Parathyroid adenoma (tissue), 2 donors: ENCODE data around the gene CAPN5.

Source experiments
- H2AFZ ChIP-seq: fragments of 300-600 bp; sonication (generic); one replicate; pipeline ENCODE4 v1.7.0; 2017; ENCODE audit warnings: antibody characterized with exemption, mild to moderate bottlenecking
- H3K27ac ChIP-seq: fragments of 300-600 bp; sonication (generic); one replicate; pipeline ENCODE4 v1.7.0; 2017
- H3K27me3 ChIP-seq: fragments of 300-600 bp; sonication (generic); one replicate; pipeline ENCODE4 v1.7.0; 2017; ENCODE audit warnings: low read length; ENCODE audit not compliant: control insufficient read depth, insufficient read depth
- H3K36me3 ChIP-seq: fragments of 300-600 bp; sonication (generic); one replicate; pipeline ENCODE4 v1.7.0; 2017; ENCODE audit warnings: low read length; ENCODE audit not compliant: control insufficient read depth, insufficient read depth
- H3K4me1 ChIP-seq: fragments of 300-600 bp; sonication (generic); one replicate; pipeline ENCODE4 v1.7.0; 2017; ENCODE audit warnings: control low read depth
- H3K4me2 ChIP-seq: fragments of 300-600 bp; sonication (generic); one replicate; pipeline ENCODE4 v1.7.0; 2017; ENCODE audit warnings: low read length
- H3K4me3 ChIP-seq: fragments of 300-600 bp; sonication (generic); one replicate; pipeline ENCODE4 v1.7.0; 2017; ENCODE audit warnings: low read depth, low read length
- H3K79me2 ChIP-seq: fragments of 300-600 bp; sonication (generic); one replicate; pipeline ENCODE4 v1.7.0; 2017; ENCODE audit warnings: control low read depth
- H3K9ac ChIP-seq: fragments of 300-600 bp; sonication (generic); one replicate; pipeline ENCODE4 v1.7.0; 2017; ENCODE audit warnings: mild to moderate bottlenecking
- H3K9me3 ChIP-seq: fragments of 300-600 bp; sonication (generic); one replicate; pipeline ENCODE4 v1.7.0; 2017; ENCODE audit warnings: low read length; ENCODE audit not compliant: control insufficient read depth
- TF ChIP-seq, protein P1 (sequence below): fragments of 300-600 bp; sonication (generic); IDR thresholded peaks from one replicate; pipeline ENCODE4 v1.7.0; 2017; ENCODE audit warnings: antibody characterized with exemption, mild to moderate bottlenecking
- donor health status: primary hyperparathyroidism.

Gene CAPN5

DNA sequence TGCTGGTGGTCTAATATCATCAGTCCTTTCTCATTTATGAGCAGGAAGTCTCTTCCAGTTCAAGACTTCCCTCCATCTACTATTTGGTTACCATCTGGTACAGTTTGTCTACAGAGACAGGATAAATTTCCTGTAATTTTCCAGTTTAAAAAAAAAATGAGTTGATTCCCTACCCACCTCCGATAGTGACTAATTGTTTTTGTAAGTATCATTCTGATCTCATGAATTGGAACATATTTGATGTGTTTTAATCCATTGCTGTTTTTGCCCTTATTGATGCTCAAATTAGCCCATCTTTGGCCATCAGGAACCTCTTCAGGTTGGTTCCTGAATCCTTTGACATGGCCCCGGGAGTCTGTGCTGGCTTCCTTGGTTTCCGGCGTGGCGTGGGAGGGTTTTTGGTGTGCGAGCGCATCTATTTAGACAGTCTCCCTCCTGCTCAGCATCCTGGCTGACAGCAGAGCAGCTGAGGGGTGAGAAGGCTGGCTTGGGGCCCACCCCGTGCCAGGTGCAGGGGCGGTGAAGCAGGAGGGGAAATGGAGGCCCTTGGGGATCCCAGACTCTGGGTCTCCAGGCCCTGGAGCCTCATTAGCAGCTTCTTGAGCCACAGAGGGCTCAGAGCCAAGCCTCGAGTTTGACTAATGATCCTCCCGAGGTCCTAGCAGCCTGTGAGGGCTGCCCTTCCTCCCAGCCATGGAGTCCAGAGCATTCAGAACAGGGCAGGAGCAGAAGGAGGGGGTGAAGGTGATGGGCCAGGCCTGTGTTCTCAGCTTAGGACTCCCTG is 42.7 kb downstream of the CAPN5 start:
- no peak overlapping the region for H3K9ac ChIP-seq
- no peaks in the 10 kb centered on the region for H3K36me3 ChIP-seq
- H3K27ac ChIP-seq = no peak overlapping the region
- no peak overlapping the region for H3K4me2 ChIP-seq
- H3K4me3 ChIP-seq = no peak overlapping the region
- TF ChIP-seq, protein P1, sequence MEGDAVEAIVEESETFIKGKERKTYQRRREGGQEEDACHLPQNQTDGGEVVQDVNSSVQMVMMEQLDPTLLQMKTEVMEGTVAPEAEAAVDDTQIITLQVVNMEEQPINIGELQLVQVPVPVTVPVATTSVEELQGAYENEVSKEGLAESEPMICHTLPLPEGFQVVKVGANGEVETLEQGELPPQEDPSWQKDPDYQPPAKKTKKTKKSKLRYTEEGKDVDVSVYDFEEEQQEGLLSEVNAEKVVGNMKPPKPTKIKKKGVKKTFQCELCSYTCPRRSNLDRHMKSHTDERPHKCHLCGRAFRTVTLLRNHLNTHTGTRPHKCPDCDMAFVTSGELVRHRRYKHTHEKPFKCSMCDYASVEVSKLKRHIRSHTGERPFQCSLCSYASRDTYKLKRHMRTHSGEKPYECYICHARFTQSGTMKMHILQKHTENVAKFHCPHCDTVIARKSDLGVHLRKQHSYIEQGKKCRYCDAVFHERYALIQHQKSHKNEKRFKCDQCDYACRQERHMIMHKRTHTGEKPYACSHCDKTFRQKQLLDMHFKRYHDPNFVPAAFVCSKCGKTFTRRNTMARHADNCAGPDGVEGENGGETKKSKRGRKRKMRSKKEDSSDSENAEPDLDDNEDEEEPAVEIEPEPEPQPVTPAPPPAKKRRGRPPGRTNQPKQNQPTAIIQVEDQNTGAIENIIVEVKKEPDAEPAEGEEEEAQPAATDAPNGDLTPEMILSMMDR = no peak
- H2AFZ ChIP-seq = no peak overlapping the region
- H3K27me3 ChIP-seq = no peaks in the 10 kb centered on the region
- no peaks in the 10 kb centered on the region for H3K79me2 ChIP-seq
- H3K9me3 ChIP-seq = no peaks in the 10 kb centered on the region
- H3K4me1 ChIP-seq = no peaks in the 10 kb centered on the region

DNA sequence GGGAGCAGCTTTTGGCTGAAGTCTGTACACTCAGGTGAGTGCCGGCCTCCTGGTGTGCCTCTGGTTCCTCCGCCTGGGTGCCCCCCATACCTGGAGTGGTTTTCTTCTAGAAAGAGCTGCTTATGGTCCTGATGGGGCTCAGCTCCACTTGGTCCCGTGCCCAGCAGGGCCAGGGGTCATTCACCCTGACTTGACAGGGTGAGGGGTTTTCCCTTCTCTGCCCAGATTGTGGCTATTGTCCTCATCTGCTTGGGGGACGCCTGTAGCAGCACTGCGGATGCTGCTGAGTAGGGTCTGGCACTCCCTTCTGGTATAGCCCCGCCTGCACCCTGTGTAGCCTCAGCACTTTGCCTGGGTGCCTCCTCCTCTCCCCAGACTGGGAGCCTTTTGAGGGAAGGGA is 44.1 kb downstream of the CAPN5 start:
- Histone ChIP-seq H3K9me3 (no peaks in the 10 kb centered on the region), H3K27me3 (no peaks in the 10 kb centered on the region), H3K4me3 (no peak overlapping the region), H3K27ac (no peak overlapping the region), H3K9ac (no peak overlapping the region), H3K79me2 (no peaks in the 10 kb centered on the region), H3K4me1 (no peaks in the 10 kb centered on the region), H3K36me3 (no peaks in the 10 kb centered on the region), H2AFZ (no peak overlapping the region), H3K4me2 (no peak overlapping the region)
- TF ChIP-seq, protein P1 = no peak

DNA sequence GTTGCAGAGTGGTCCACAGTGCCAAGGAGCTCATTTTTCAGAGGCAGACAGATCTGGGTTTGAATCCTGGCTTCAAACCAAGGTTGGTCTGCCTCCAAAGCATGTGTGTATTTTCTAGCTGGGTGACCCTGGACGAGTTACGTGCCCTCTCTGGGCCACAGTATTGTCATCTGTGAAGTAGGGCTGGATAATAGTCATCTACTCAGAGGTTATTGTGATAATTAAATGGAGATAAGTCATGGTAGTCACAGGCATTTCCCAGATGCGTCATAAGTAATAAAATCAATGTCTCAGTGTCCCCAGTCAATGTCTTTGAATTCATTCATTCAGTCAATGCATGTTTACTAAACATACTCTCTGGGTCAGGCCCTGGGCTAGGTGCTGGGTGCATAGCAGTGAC is 44.5 kb downstream of the CAPN5 start:
- Histone ChIP-seq H2AFZ (no peak overlapping the region), H3K27me3 (no peaks in the 10 kb centered on the region), H3K27ac (no peak overlapping the region), H3K36me3 (no peaks in the 10 kb centered on the region), H3K9ac (no peak overlapping the region), H3K4me1 (no peaks in the 10 kb centered on the region), H3K79me2 (no peaks in the 10 kb centered on the region), H3K4me2 (no peak overlapping the region), H3K4me3 (no peak overlapping the region), H3K9me3 (no peaks in the 10 kb centered on the region)
- TF ChIP-seq, protein P1 = no peak

DNA sequence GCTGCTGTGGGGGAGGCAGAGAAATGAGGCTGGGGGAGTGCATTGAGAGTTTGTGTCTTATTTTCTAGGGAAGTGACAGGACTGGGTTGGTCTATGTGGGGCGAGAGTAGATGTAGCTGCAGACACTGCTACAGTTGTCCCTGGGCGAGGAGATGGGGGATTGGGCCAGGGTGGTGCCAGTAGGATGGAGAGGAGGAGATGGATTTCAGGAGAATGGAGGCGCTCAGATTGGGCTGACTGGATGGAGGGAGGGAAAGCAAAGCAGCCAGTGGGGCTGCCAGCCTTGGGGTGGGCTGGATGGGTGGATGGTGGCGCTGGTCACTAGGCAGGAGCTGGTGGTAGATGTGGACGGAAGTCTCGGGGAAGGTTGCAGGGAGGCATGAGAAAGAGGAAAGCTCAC is 45.2 kb downstream of the CAPN5 start:
- H3K27me3 ChIP-seq = no peaks in the 10 kb centered on the region
- no peaks in the 10 kb centered on the region for H3K36me3 ChIP-seq
- no peak overlapping the region for H2AFZ ChIP-seq
- no peak overlapping the region for H3K27ac ChIP-seq
- no peaks in the 10 kb centered on the region for H3K79me2 ChIP-seq
- TF ChIP-seq, protein P1 = no peak
- no peak overlapping the region for H3K4me2 ChIP-seq
- H3K4me1 ChIP-seq = no peaks in the 10 kb centered on the region
- no peaks in the 10 kb centered on the region for H3K9me3 ChIP-seq
- no peak overlapping the region for H3K9ac ChIP-seq
- no peak overlapping the region for H3K4me3 ChIP-seq
